GM19328 (cell line): ENCODE measurements around the gene ATP8A2.

Source experiments
- ATAC-seq: cut with Tn5 transposase; IDR thresholded peaks from one replicate; pipeline ENCODE4 v1.9.1; 2021; ENCODE audit warnings: mild to moderate bottlenecking, moderate library complexity; ENCODE audit not compliant: unreplicated experiment

Gene ATP8A2

GRCh38 chr13:25980255-25980654, 608.5 kb downstream of the ATP8A2 start:
- no peak for ATAC-seq

GRCh38 chr13:25981060-25981459, 609.3 kb downstream of the ATP8A2 start:
- no peak for ATAC-seq

- ATAC-seq, result no peak
Measured at GRCh38 chr13:25982907-25983306, 611.1 kb downstream of the ATP8A2 start.

- no peak for ATAC-seq
Measured at GRCh38 chr13:25987987-25988386, 616.2 kb downstream of the ATP8A2 start.

GRCh38 chr13:25988661-25989060, 616.9 kb downstream of the ATP8A2 start:
- ATAC-seq, result no peak

GRCh38 chr13:25990801-25991200, 619.0 kb downstream of the ATP8A2 start:
- no peak for ATAC-seq

- no peak for ATAC-seq
Measured at GRCh38 chr13:25992076-25992475, 620.3 kb downstream of the ATP8A2 start.

GRCh38 chr13:26007261-26008125, 635.7 kb downstream of the ATP8A2 start:
- no peak for ATAC-seq

- ATAC-seq, result no peak
Measured at GRCh38 chr13:26010487-26011207, 638.9 kb downstream of the ATP8A2 start.

GRCh38 chr13:26011208-26011573, 639.4 kb downstream of the ATP8A2 start:
- no peak for ATAC-seq

GRCh38 chr13:26011996-26012821, 640.4 kb downstream of the ATP8A2 start:
- ATAC-seq, result no peak

- ATAC-seq, result no peak
Measured at GRCh38 chr13:26012995-26013394, 641.2 kb downstream of the ATP8A2 start.

GRCh38 chr13:26015271-26016125, 643.7 kb downstream of the ATP8A2 start:
- no peak for ATAC-seq

GRCh38 chr13:26016189-26016588, 644.4 kb downstream of the ATP8A2 start:
- no peak for ATAC-seq

GRCh38 chr13:26017196-26017921, 645.6 kb downstream of the ATP8A2 start:
- no peak for ATAC-seq

GRCh38 chr13:26017932-26018665, 646.3 kb downstream of the ATP8A2 start:
- ATAC-seq, result no peak

- no peak for ATAC-seq
Measured at GRCh38 chr13:26019251-26019650, 647.5 kb downstream of the ATP8A2 start.

GRCh38 chr13:26019881-26020870, 648.4 kb downstream of the ATP8A2 start:
- ATAC-seq, result no peak
